Endothelial cell of umbilical vein (primary cell): ENCODE results near the gene GEMIN4. TPM values are rescaled to one million over a fixed set of nuclear protein-coding genes. Genes with fewer than 3 reads are reported as not detected.

Source experiments
- BruUV-seq: library from RNA; stranded (reverse); fragments of 400-500 nt; replicated peaks from 2 replicates; lab custom pipeline; 2021; lab: Mats Ljungman, UMichigan
- CTCF ChIA-PET: fragments of 300-600, 350-600 bp; sonication (Branson Sonifier 250); formaldehyde crosslinking; loops from one replicate; lab custom pipeline; 2021; ENCODE audit warnings: antibody characterized with exemption, inconsistent platforms; lab: Charles Lee
- POLR2A ChIA-PET: fragments of 300-600, 350-600 bp; sonication (Branson Sonifier 250); formaldehyde crosslinking; loops from one replicate; lab custom pipeline; 2021; ENCODE audit warnings: antibody characterized with exemption, inconsistent platforms; lab: Charles Lee
- DNase-seq: peaks from one replicate; pipeline ENCODE4 v3.0.0-alpha.2; 2011; ENCODE audit warnings: low read depth, low spot score
- FAIRE-seq: peaks from 2 replicates; lab custom pipeline; 2011; peaks lifted over from hg19 to GRCh38; lab: Jason Lieb, UNC
- H2AFZ ChIP-seq: 2 replicates; pipeline ENCODE4 v1.6.0; 2012; ENCODE audit warnings: low read depth, low read length, control low read depth, inconsistent platforms
- H3K27ac ChIP-seq: 2 replicates; pipeline ENCODE4 v1.5.1; 2011; ENCODE audit warnings: low read depth, mild to moderate bottlenecking, control low read depth, low read length, moderate library complexity; ENCODE audit not compliant: insufficient read depth
- H3K27me3 ChIP-seq, 2 experiments: 2 replicates each; pipeline versions ENCODE4 v1.6.0 to v1.6.1; 2011; ENCODE audit warnings: low read length in 2 of 2, mixed read lengths in 1 of 2; ENCODE audit not compliant: control insufficient read depth in 2 of 2, insufficient read depth in 2 of 2
- H3K36me3 ChIP-seq, 2 experiments: 2 replicates in 1 of 2; 3 replicates in 1 of 2; pipeline ENCODE4 v1.5.1; 2011; ENCODE audit warnings: low read length in 2 of 2, mild to moderate bottlenecking in 1 of 2, moderate library complexity in 1 of 2; ENCODE audit not compliant: control insufficient read depth in 2 of 2, insufficient read depth in 2 of 2; ENCODE audit errors: extremely low read depth in 1 of 2
- H3K4me1 ChIP-seq: 3 replicates; pipeline ENCODE4 v1.5.1; 2011; ENCODE audit warnings: mild to moderate bottlenecking, low read length; ENCODE audit not compliant: control insufficient read depth, insufficient read depth; ENCODE audit errors: extremely low read depth
- H3K4me2 ChIP-seq: 2 replicates; pipeline ENCODE4 v1.6.1; 2011; ENCODE audit warnings: low read length, control low read depth, mixed read lengths; ENCODE audit not compliant: insufficient read depth
- H3K4me3 ChIP-seq, 3 experiments: fragments of 200-600 bp in 1 of 3; sonication (generic), shearing (Covaris generic) in 1 of 3; replicated peaks in 1 of 3; 2 replicates each; pipeline ENCODE4 v1.5.1; 2011 to 2016; ENCODE audit warnings: control low read depth in 3 of 3, low read length in 3 of 3, mild to moderate bottlenecking in 2 of 3, inconsistent platforms in 1 of 3, low read depth in 1 of 3, moderate library complexity in 1 of 3; ENCODE audit not compliant: insufficient read depth in 1 of 3
- H3K79me2 ChIP-seq: 2 replicates; pipeline ENCODE4 v1.6.0; 2012; ENCODE audit warnings: low read length, inconsistent platforms; ENCODE audit not compliant: control insufficient read depth, insufficient read depth
- H3K9ac ChIP-seq: replicated peaks from 2 replicates; pipeline ENCODE3; 2011; ENCODE audit warnings: low read length, control low read depth; ENCODE audit not compliant: insufficient read depth; ENCODE audit errors: extremely low read depth
- H3K9me1 ChIP-seq: replicated peaks from 3 replicates; pipeline ENCODE4 v1.6.0; 2011; ENCODE audit warnings: mild to moderate bottlenecking, low read length; ENCODE audit not compliant: control insufficient read depth, insufficient read depth; ENCODE audit errors: extremely low read depth
- H3K9me3 ChIP-seq: replicated peaks from 2 replicates; pipeline ENCODE4 v1.5.1; 2012; ENCODE audit warnings: low read length, inconsistent platforms; ENCODE audit not compliant: control insufficient read depth, insufficient read depth
- H4K20me1 ChIP-seq: replicated peaks from 2 replicates; pipeline ENCODE3; 2011; ENCODE audit warnings: mild to moderate bottlenecking, low read length; ENCODE audit not compliant: control insufficient read depth, insufficient read depth; ENCODE audit errors: extremely low read depth
- EZH2 ChIP-seq: IDR thresholded peaks from 2 replicates; pipeline ENCODE4 v1.6.1; 2012; ENCODE audit warnings: borderline replicate concordance, low read depth, mild to moderate bottlenecking, moderate library complexity, low read length, inconsistent platforms; ENCODE audit not compliant: severe bottlenecking
- FOS ChIP-seq: IDR thresholded peaks from 2 replicates; pipeline ENCODE4 v1.6.1; 2011; ENCODE audit warnings: mild to moderate bottlenecking, low read length, moderate library complexity, borderline replicate concordance; ENCODE audit not compliant: insufficient read depth
- JUN ChIP-seq: IDR thresholded peaks from 2 replicates; pipeline ENCODE4 v1.6.1; 2011; ENCODE audit warnings: borderline replicate concordance, low read depth; ENCODE audit not compliant: insufficient read length, insufficient read depth
- MYC ChIP-seq: IDR thresholded peaks from one replicate; pipeline ENCODE4 v1.6.1; 2011; ENCODE audit warnings: mild to moderate bottlenecking, low read depth, low read length
- POLR2A ChIP-seq: IDR thresholded peaks from 2 replicates; pipeline ENCODE4 v1.6.1; 2012; ENCODE audit warnings: low read depth, mild to moderate bottlenecking, control low read depth, low read length
- POLR2AphosphoS5 ChIP-seq: IDR thresholded peaks from 2 replicates; pipeline ENCODE4 v1.6.1; 2012; ENCODE audit warnings: low read depth, mild to moderate bottlenecking, control low read depth, low read length, moderate library complexity; ENCODE audit not compliant: insufficient read depth
- dilution Hi-C: fragments of 300-500 bp; cut with MboI; formaldehyde crosslinking; loops from one replicate; pipeline ENCODE4 v1.15.0; 2019; ENCODE audit warnings: low sequenced_read_pairs; ENCODE audit not compliant: extremely low pct_ligation_motif_present
- intact Hi-C: fragments of 100-400 bp; cut with micrococcal nuclease; formaldehyde crosslinking; loops from one replicate; pipeline ENCODE4 v1.10.0; 2022
- polyA plus RNA-seq, 4 experiments: library from polyadenylated mRNA; depleted of rRNA in 3 of 4; stranded (reverse) in 3 of 4; unstranded in 1 of 4; fragments of >200 nt; gene quantifications; 2 replicates each; pipeline versions ENCODE4 v1.2.1 to v1.2.3, GENCODE V29; 2011 to 2012; ENCODE audit warnings: missing spikeins in 1 of 4
- total RNA-seq: library from RNA; stranded (reverse); gene quantifications from 2 replicates; pipeline ENCODE4 v1.2.3, GENCODE V29; 2021
- TF ChIP-seq, protein P1 (sequence below): IDR thresholded peaks from 2 replicates; pipeline ENCODE4 v1.6.1; 2011; ENCODE audit not compliant: insufficient read depth, insufficient read length

The GEMIN4 gene
- total and polyA plus RNA-seq, 2 donors (not counting 3 experiments of a cell fraction or from before 2014, with no cell fraction given): 23.5 to 29.9 TPM

DNA sequence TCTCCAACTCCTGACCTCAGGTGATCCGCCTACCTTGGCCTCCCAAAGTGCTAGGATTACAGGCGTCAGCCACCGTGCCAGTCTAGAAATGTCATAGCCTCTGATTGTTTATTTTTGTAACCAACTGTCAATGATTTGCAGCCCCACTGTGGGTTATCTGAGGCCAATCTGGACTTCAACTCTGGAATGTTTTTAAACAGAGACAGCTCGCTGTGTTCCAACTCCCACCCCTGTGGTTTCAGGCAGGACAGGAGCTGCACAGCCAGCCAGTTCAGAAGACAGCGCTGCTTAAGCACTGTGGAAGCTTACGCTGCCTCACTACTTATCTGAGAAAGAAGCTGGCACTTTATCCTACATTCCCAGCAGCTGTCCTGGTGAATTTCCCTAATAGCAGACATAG is 49.6 kb upstream of the GEMIN4 start:
- no TSS peak for BruUV-seq
- H3K4me1 ChIP-seq: no peaks in the 10 kb centered on the region
- ChIA-PET CTCF (interaction anchor here (15.3 kb wide), 1 partner anchor 178 kb away, joined by 341 read pairs; the partner anchor contains the start of gene NXN), POLR2A (no interaction called here)
- no peak overlapping the region for H3K27ac ChIP-seq
- H3K79me2 ChIP-seq: no peaks in the 10 kb centered on the region
- H3K9me1 ChIP-seq: no peaks in the 10 kb centered on the region
- no peaks in the 10 kb centered on the region for H3K27me3 ChIP-seq
- dilution Hi-C loops: no loop called here
- no peak overlapping the region for H3K9ac ChIP-seq
- no peak overlapping the region for H2AFZ ChIP-seq
- no peak overlapping the region for H3K4me2 ChIP-seq
- H3K9me3 ChIP-seq: no peaks in the 10 kb centered on the region
- no peak overlapping the region for H3K4me3 ChIP-seq
- no peak for TF ChIP-seq EZH2
- no peak for TF ChIP-seq MYC
- no peak for TF ChIP-seq POLR2A
- TF ChIP-seq, protein P1, sequence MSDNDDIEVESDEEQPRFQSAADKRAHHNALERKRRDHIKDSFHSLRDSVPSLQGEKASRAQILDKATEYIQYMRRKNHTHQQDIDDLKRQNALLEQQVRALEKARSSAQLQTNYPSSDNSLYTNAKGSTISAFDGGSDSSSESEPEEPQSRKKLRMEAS: no peak
- no peak for TF ChIP-seq POLR2AphosphoS5
- TF ChIP-seq FOS: no peak
- no peak for TF ChIP-seq JUN
- DNase-seq: no peak
- FAIRE-seq: no peak
- H3K36me3 ChIP-seq: peaks cover 0 to 11% of the 10 kb centered on the region in 2 experiments
- H4K20me1 ChIP-seq: no peaks in the 10 kb centered on the region
- intact Hi-C loops: no loop called here
